K562 (cell line): Measurements from ENCODE around the gene ZSWIM1.

Experiments used
- ADNP ChIP-seq: fragments of 200-800 bp; sonication (Bioruptor generic); IDR thresholded peaks from 2 replicates; pipeline ENCODE4 v1.6.1; 2016; ENCODE audit warnings: missing genetic modification characterization, missing compliant biosample characterization
- CTCF ChIP-seq, 3 experiments: IDR thresholded peaks in 2 of 3; conservative IDR thresholded peaks in 1 of 3; 2 replicates each; pipeline ENCODE4 v1.5.1; 2011 to 2012; ENCODE audit warnings: low read length in 3 of 3, mild to moderate bottlenecking in 3 of 3, control low read depth in 2 of 3, improper control_type of control experiment in 1 of 3, inconsistent platforms in 1 of 3, low read depth in 1 of 3, mixed read lengths in 1 of 3, moderate library complexity in 1 of 3; ENCODE audit not compliant: insufficient read depth in 2 of 3
- ELF1 ChIP-seq: fragments of 200-800 bp; sonication (Bioruptor generic); IDR thresholded peaks from 2 replicates; pipeline ENCODE4 v1.6.1; 2016; ENCODE audit warnings: missing genetic modification characterization, missing compliant biosample characterization
- EZH2 ChIP-seq: IDR thresholded peaks from 2 replicates; pipeline ENCODE4 v1.6.1; 2012; ENCODE audit warnings: low read depth, mild to moderate bottlenecking, inconsistent platforms, low read length, borderline replicate concordance
- HDAC6 ChIP-seq: IDR thresholded peaks from 2 replicates; pipeline ENCODE4 v1.6.1; 2012; ENCODE audit warnings: low read depth, mild to moderate bottlenecking, control low read depth, inconsistent platforms, low read length, moderate library complexity
- LEF1 ChIP-seq: fragments of 450-650 bp; IDR thresholded peaks from 2 replicates; pipeline ENCODE4 v1.6.1; 2016; ENCODE audit warnings: mild to moderate bottlenecking
- NFIX ChIP-seq: fragments of 250-450 bp; sonication (Bioruptor Pico); IDR thresholded peaks from 2 replicates; pipeline ENCODE4 v1.4.0; 2020; ENCODE audit warnings: low read depth, mild to moderate bottlenecking, moderate library complexity
- POLR2A ChIP-seq: fragments of 450-650 bp; conservative IDR thresholded peaks from 2 replicates; pipeline ENCODE4 v1.6.1; 2016
- STAT5B ChIP-seq: fragments of 250-450 bp; sonication (Bioruptor Pico); IDR thresholded peaks from 2 replicates; pipeline ENCODE4 v1.8.0; 2021; ENCODE audit warnings: mild to moderate bottlenecking, inconsistent platforms
- ZNF274 ChIP-seq: IDR thresholded peaks from 2 replicates; pipeline ENCODE4 v1.6.1; 2011; ENCODE audit warnings: low read depth, mild to moderate bottlenecking, low read length, moderate library complexity, borderline replicate concordance

DNA sequence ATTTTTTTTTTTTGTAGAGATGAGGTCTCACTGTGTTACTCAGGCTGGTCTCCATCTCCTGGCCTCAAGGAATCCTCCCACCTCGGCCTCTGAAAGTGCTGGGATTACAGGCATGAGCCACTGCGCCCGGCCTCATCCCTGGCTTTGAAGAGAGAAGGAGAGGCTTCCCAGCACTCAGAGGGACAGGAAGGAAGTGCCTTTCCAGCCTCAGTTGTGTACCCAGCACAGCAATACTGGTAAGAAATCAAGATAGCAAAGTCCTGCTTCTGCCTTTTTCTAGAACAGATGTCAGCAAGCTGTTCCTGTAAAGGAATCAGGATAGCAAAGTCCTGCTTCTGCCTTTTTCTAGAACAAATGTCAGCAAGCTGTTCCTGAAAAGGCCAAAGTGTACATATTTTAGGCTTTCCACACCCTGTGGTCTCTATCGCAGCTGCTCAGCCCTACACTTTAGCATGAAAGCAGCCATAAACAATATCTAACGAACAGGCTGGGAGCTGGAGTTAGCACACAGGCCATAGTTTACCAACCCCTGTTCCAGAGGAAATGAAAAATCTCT lies 37.2 kb downstream of the ZSWIM1 start:
- TF ChIP-seq ELF1 (tag) (no peak), NFIX (CRISPR knock-in tag) (no peak), ZNF274 (no peak), STAT5B (CRISPR knock-in tag) (no peak), CTCF (IDR thresholded peaks at IDR 0.05 in 2 of 3, conservative IDR thresholded peaks at IDR 0.05 in 1 of 3; ENCODE audit: insufficient read depth in 2 of 3, low read depth in 1 of 3, low read length in 3 of 3) (no peak), POLR2A (no peak), ADNP (tag) (no peak), HDAC6 (no peak), EZH2 (no peak), LEF1 (no peak)
